ENCODE measurements around the gene ATE1.
"Not testable (repeated sequence)": the region's sequence is repeated elsewhere in the genome, so short reads cannot be mapped to it uniquely, and the experiment has no call there.

Gene ATE1

GRCh38 chr10:121700416-121700815 is 227.4 kb downstream of the ATE1 start:
- TF ChIP-seq, protein P1, sequence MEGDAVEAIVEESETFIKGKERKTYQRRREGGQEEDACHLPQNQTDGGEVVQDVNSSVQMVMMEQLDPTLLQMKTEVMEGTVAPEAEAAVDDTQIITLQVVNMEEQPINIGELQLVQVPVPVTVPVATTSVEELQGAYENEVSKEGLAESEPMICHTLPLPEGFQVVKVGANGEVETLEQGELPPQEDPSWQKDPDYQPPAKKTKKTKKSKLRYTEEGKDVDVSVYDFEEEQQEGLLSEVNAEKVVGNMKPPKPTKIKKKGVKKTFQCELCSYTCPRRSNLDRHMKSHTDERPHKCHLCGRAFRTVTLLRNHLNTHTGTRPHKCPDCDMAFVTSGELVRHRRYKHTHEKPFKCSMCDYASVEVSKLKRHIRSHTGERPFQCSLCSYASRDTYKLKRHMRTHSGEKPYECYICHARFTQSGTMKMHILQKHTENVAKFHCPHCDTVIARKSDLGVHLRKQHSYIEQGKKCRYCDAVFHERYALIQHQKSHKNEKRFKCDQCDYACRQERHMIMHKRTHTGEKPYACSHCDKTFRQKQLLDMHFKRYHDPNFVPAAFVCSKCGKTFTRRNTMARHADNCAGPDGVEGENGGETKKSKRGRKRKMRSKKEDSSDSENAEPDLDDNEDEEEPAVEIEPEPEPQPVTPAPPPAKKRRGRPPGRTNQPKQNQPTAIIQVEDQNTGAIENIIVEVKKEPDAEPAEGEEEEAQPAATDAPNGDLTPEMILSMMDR (conservative IDR thresholded peaks at IDR 0.05): no peak
- H3K27ac ChIP-seq: no peak overlapping the region

- not testable (repeated sequence) for H3K27ac ChIP-seq
These were observed 228.1 kb downstream of the ATE1 start for GRCh38 chr10:121699703-121700102.

DNA sequence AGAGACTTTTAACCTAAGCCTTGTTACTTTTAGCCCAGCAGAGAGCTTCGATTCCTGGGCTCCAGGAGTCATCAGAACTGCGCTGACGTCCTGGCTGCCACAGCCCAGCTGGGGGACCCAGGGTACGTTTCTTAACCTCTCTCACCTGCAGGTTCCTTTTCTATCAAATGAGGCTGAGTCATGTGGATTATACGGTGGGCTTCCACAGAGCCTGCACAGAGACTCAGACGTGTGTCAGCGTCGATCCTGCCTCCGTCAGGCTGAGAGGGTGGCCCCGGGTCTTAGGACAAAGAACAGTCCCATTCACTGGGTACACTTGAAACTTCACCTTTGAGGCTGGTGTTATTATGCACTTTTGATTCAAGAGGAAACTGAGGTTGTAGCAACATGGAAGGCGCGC is 228.9 kb downstream of the ATE1 start:
- H3K27ac ChIP-seq: no peak overlapping the region
- TF ChIP-seq, protein P1 (conservative IDR thresholded peaks at IDR 0.05): no peak

GRCh38 chr10:121698336-121698735 is 229.5 kb downstream of the ATE1 start:
- TF ChIP-seq, protein P1 (conservative IDR thresholded peaks at IDR 0.05): no peak
- H3K27ac ChIP-seq: no peak overlapping the region

GRCh38 chr10:121696854-121697253 is 231.0 kb downstream of the ATE1 start:
- H3K27ac ChIP-seq: no peak overlapping the region
- TF ChIP-seq, protein P1 (conservative IDR thresholded peaks at IDR 0.05): no peak

GRCh38 chr10:121695731-121696464 is 231.9 kb downstream of the ATE1 start:
- H3K27ac ChIP-seq: no peak overlapping the region
- TF ChIP-seq, protein P1 (conservative IDR thresholded peaks at IDR 0.05): no peak

- TF ChIP-seq, protein P1 (conservative IDR thresholded peaks at IDR 0.05): no peak
- no peak overlapping the region for H3K27ac ChIP-seq
These were observed 232.7 kb downstream of the ATE1 start for GRCh38 chr10:121694966-121695643.
